ENCODE measurements around the gene CFAP65. TPM values are rescaled to one million over a fixed set of nuclear protein-coding genes. Genes with fewer than 3 reads are reported as not detected.

Gene CFAP65
- total and polyA plus RNA-seq, 9 of the 15 experiments (the other 6 are each of a cell fraction or from before 2014, with no cell fraction given), result not detected

DNA sequence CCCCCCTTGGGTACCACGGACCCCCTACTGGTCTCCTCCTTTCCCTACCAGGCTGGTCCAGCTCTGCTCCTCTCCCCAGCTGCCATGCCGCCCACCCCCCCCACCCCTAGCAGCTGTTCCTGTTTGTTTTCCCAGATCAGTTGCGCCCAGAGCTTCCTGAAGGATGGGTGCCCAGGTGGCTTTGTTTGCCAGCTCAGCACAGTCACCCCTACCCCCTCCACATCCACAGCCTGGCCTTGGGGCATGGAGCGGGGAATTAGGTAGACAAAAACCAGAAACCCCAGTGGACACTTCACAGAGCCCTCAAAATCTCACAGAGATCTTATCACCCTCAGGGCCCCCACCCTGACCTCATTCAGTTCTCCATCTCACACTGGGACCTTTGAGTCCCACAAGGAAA is 44.4 kb downstream of the CFAP65 start:
- no peak for TF ChIP-seq RBM15 (IDR thresholded peaks at IDR 0.05; ENCODE audit: insufficient read depth, low read length)
- no peak for TF ChIP-seq ZNF23 (CRISPR knock-in tag; IDR thresholded peaks at IDR 0.05)
- TF ChIP-seq, protein P1, sequence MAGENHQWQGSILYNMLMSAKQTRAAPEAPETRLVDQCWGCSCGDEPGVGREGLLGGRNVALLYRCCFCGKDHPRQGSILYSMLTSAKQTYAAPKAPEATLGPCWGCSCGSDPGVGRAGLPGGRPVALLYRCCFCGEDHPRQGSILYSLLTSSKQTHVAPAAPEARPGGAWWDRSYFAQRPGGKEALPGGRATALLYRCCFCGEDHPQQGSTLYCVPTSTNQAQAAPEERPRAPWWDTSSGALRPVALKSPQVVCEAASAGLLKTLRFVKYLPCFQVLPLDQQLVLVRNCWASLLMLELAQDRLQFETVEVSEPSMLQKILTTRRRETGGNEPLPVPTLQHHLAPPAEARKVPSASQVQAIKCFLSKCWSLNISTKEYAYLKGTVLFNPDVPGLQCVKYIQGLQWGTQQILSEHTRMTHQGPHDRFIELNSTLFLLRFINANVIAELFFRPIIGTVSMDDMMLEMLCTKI (IDR thresholded peaks at IDR 0.05; ENCODE audit: partially characterized antibody), result no peak
- TF ChIP-seq GTF2F1 (IDR thresholded peaks at IDR 0.05; ENCODE audit: low read depth, low read length), result no peak
- no peak for TF ChIP-seq NCOR1 (IDR thresholded peaks at IDR 0.05)
- TF ChIP-seq KDM5B (IDR thresholded peaks at IDR 0.05; ENCODE audit: insufficient replicate concordance, low read depth, low read length), result no peak
- TF ChIP-seq NONO (IDR thresholded peaks at IDR 0.05; ENCODE audit: low read depth in 2 of 2, low read length in 1 of 2), result no peak
- no peak for ATAC-seq
- Histone ChIP-seq H3K4me1 (replicated peaks in 1 of 2; ENCODE audit: control insufficient read depth in 2 of 2, insufficient read depth in 2 of 2, low read length in 2 of 2) (peaks cover 12 to 40% of the 10 kb centered on the region in 2 experiments; a peak in 4 of 5 replicates), H3K9me1 (ENCODE audit: control insufficient read depth, insufficient read depth, low read length) (no peaks in the 10 kb centered on the region), H4K20me1 (replicated peaks; ENCODE audit: control insufficient read depth, insufficient read depth, low read length) (no peaks in the 10 kb centered on the region), H3K9ac (ENCODE audit: insufficient read depth in 1 of 2, low read depth in 2 of 2, low read length in 2 of 2) (no peak overlapping the region), H3K4me3 (no peak overlapping the region), H3K9me3 (replicated peaks; ENCODE audit: control insufficient read depth, insufficient read depth, low read depth, low read length) (no peaks in the 10 kb centered on the region), H3K27ac (ENCODE audit: extremely low read depth, low read depth, low read length) (no peak overlapping the region), H3K27me3 (ENCODE audit: control insufficient read depth in 2 of 2, insufficient read depth in 2 of 2, low read length in 2 of 2) (peaks cover 0 to 30% of the 10 kb centered on the region in 2 experiments; a peak in 3 of 5 replicates), H3K4me2 (ENCODE audit: insufficient read depth, low read length) (no peak overlapping the region), H2AFZ (ENCODE audit: low read depth, low read length) (no peak overlapping the region), H3K79me2 (ENCODE audit: control insufficient read depth, insufficient read depth, low read length) (no peaks in the 10 kb centered on the region), H3K36me3 (ENCODE audit: control insufficient read depth, insufficient read depth, low read length) (no peaks in the 10 kb centered on the region)
- CTCF ChIA-PET (ENCODE audit: low intra/inter-chr PET ratio), result no interaction called here
- BruUV-seq (replicated peaks), result no TSS peak
- WGBS (ENCODE audit: insufficient coverage, low coverage, missing lambda C conversion rate), result no CpG with 5 or more reads among the region's 4 CpGs
- POLR2A ChIA-PET, result no interaction called here
- in situ Hi-C loops (cut with MboI), result no loop called here
- no peak for FAIRE-seq
- no peak for DNase-seq (ENCODE audit: extremely low read depth in 1 of 4, low spot score in 3 of 4)
- intact Hi-C loops (cut with micrococcal nuclease), result loop anchor here (1.0 kb wide), 1 partner anchor 158 kb away; no protein-coding TSS in a partner anchor

Data from K562 (cell line).